A673 (cell line): ENCODE results near the gene RPL31.

Experiments used
- EZH2 ChIP-seq: fragments of 200-600 bp; sonication (generic); IDR thresholded peaks from 2 replicates; pipeline ENCODE4 v1.6.1; 2017; ENCODE audit warnings: borderline replicate concordance, low read depth, mild to moderate bottlenecking, mixed read lengths, antibody characterized with exemption, low read length; ENCODE audit not compliant: poor library complexity, severe bottlenecking
- TF ChIP-seq, protein P1 (sequence below): fragments of 300-800, 200-600 bp; sonication (generic); conservative IDR thresholded peaks from 2 replicates; pipeline ENCODE4 v1.5.1; 2017; ENCODE audit warnings: low read depth, mild to moderate bottlenecking, antibody characterized with exemption, low read length, moderate library complexity, mixed read lengths

DNA sequence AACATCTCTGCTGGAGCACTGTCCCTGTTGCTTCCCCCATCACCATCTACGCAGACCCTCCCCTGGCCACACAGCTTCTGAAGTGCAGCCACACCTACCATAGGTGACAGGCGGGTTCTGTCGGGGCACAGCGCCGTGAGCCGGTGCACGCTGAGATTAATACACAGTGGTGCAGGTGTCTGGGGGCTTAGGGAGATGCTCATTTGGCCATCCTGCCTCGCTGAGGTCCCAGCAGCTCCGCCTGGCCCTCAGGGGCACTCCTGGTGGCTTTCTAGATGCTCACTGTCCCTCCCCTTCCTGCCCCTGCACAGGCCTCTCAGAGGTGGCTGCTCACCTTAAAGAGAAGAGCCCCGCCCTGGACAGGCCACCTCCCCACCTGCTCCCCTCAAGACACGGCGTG lies 18.9 kb upstream of the RPL31 start:
- TF ChIP-seq, protein P1, sequence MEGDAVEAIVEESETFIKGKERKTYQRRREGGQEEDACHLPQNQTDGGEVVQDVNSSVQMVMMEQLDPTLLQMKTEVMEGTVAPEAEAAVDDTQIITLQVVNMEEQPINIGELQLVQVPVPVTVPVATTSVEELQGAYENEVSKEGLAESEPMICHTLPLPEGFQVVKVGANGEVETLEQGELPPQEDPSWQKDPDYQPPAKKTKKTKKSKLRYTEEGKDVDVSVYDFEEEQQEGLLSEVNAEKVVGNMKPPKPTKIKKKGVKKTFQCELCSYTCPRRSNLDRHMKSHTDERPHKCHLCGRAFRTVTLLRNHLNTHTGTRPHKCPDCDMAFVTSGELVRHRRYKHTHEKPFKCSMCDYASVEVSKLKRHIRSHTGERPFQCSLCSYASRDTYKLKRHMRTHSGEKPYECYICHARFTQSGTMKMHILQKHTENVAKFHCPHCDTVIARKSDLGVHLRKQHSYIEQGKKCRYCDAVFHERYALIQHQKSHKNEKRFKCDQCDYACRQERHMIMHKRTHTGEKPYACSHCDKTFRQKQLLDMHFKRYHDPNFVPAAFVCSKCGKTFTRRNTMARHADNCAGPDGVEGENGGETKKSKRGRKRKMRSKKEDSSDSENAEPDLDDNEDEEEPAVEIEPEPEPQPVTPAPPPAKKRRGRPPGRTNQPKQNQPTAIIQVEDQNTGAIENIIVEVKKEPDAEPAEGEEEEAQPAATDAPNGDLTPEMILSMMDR = no peak
- TF ChIP-seq EZH2 = no peak
